Uterus (tissue), 4 donors: ENCODE results near the gene HOXA3. TPM values are rescaled to one million over a fixed set of nuclear protein-coding genes. Genes with fewer than 3 reads are reported as not detected.

Experiments used
- DNase-seq, 2 donors: peaks; one replicate each; pipeline ENCODE4 v3.0.0-alpha.2; 2019 to 2020
- H3K27ac ChIP-seq, 2 donors: fragments of 200-600 bp; sonication (generic); 1 replicate in 1 of 2; 2 replicates in 1 of 2; pipeline ENCODE4 v1.5.1; 2016 to 2018
- H3K27me3 ChIP-seq, 2 donors: fragments of 200-600 bp; sonication (generic); one replicate each; pipeline ENCODE4 v1.5.1; 2018 to 2019; ENCODE audit warnings: control low read depth in 1 of 2
- H3K36me3 ChIP-seq, 2 donors: fragments of 200-600 bp; sonication (generic); one replicate each; pipeline ENCODE4 v1.5.1; 2019; ENCODE audit warnings: control low read depth in 1 of 2
- H3K4me1 ChIP-seq, 2 donors: fragments of 200-600 bp; sonication (generic); one replicate each; pipeline ENCODE4 v1.5.1; 2018 to 2019; ENCODE audit warnings: control low read depth in 1 of 2
- H3K4me3 ChIP-seq, 2 donors: fragments of 200-600 bp; sonication (generic); 1 replicate in 1 of 2; 2 replicates in 1 of 2; pipeline ENCODE4 v1.5.1; 2018 to 2019; ENCODE audit warnings: mild to moderate bottlenecking in 1 of 2
- H3K9me3 ChIP-seq, 2 donors: fragments of 200-600 bp; sonication (generic); one replicate each; pipeline ENCODE4 v1.5.1; 2019; ENCODE audit warnings: control low read depth in 1 of 2
- CTCF ChIP-seq, 4 experiments: fragments of 200-600 bp in 2 of 4; fragments of 450-650 bp in 2 of 4; sonication (generic) in 2 of 4; IDR thresholded peaks; one replicate each; pipeline ENCODE4 v1.5.1; 2016 to 2019; ENCODE audit warnings: antibody characterized with exemption in 4 of 4, mild to moderate bottlenecking in 2 of 4, moderate library complexity in 1 of 4
- POLR2A ChIP-seq, 2 donors: fragments of 450-650 bp; IDR thresholded peaks; one replicate each; pipeline ENCODE4 v1.6.1; 2016; ENCODE audit warnings: antibody characterized with exemption in 2 of 2, mild to moderate bottlenecking in 1 of 2, moderate library complexity in 1 of 2
- intact Hi-C: fragments of 100-400 bp; cut with DNase I; formaldehyde crosslinking; loops from one replicate; pipeline ENCODE4 v1.15.1; 2023; ENCODE audit warnings: low total_unique reads
- total RNA-seq, 4 donors: library from RNA; depleted of rRNA in 3 of 4; stranded (reverse); fragments of >200 nt in 3 of 4; gene quantifications; one replicate each; pipeline versions ENCODE4 v1.1.0 to v1.2.4, GENCODE V29; 2014 to 2023
- donor health status: DM: yes; HTN: yes; CAD: no.

Gene HOXA3
- total RNA-seq, 4 donors from 2014 or later = 1.0 to 34.5 (median 19.0) TPM

GRCh38 chr7:27155816-27156507 is 3.6 kb upstream of the HOXA3 start:
- Histone ChIP-seq H3K27ac (peak overlapping the region; percentile 93 to 95), H3K27me3 (no peaks in the 10 kb centered on the region), H3K36me3 (no peaks in the 10 kb centered on the region), H3K4me1 (peaks cover 0 to 4% of the 10 kb centered on the region in 2 donors), H3K4me3 (peak overlapping the region; percentile 59 to 79), H3K9me3 (no peaks in the 10 kb centered on the region)
- intact Hi-C loops = no loop called here
- DNase-seq = peak; percentile 43 to 54
- TF ChIP-seq CTCF (IDR thresholded peaks at IDR 0.05) = no peak
- no peak for TF ChIP-seq POLR2A (IDR thresholded peaks at IDR 0.05)

- intact Hi-C loops = no loop called here
- DNase-seq = peak; percentile 31 to 45
These were observed 2.8 kb upstream of the HOXA3 start for GRCh38 chr7:27154901-27155815.

GRCh38 chr7:27154369-27154768 is 2.0 kb upstream of the HOXA3 start:
- intact Hi-C loops = no loop called here
- H3K27me3 ChIP-seq = no peaks in the 10 kb centered on the region
- H3K4me3 ChIP-seq = no peak overlapping the region
- H3K27ac ChIP-seq = peak overlapping the region in 1 of 2 donors; percentile 96
- H3K4me1 ChIP-seq = peaks cover 0 to 4% of the 10 kb centered on the region in 2 donors
- no peaks in the 10 kb centered on the region for H3K9me3 ChIP-seq
- no peaks in the 10 kb centered on the region for H3K36me3 ChIP-seq
- TF ChIP-seq POLR2A (IDR thresholded peaks at IDR 0.05) (no peak), CTCF (IDR thresholded peaks at IDR 0.05) (no peak)
- DNase-seq = peak in 1 of 2 donors; percentile 23

More at GRCh38 chr7:27154901-27155815, 2.8 kb upstream of the HOXA3 start:
- Histone ChIP-seq H3K36me3 (no peaks in the 10 kb centered on the region), H3K27me3 (no peaks in the 10 kb centered on the region), H3K9me3 (no peaks in the 10 kb centered on the region), H3K27ac (peak overlapping the region; percentile 93 to 95), H3K4me3 (peak overlapping the region; percentile 59 to 79), H3K4me1 (peaks cover 0 to 4% of the 10 kb centered on the region in 2 donors)
- no peak for TF ChIP-seq POLR2A (IDR thresholded peaks at IDR 0.05)
- no peak for TF ChIP-seq CTCF (IDR thresholded peaks at IDR 0.05)

GRCh38 chr7:27153526-27153925 is 1.1 kb upstream of the HOXA3 start:
- peak in 1 of 2 donors; percentile 11 for DNase-seq
- H3K27ac ChIP-seq = peak overlapping the region; percentile 96
- H3K4me3 ChIP-seq = no peak overlapping the region
- intact Hi-C loops = no loop called here
- H3K9me3 ChIP-seq = no peaks in the 10 kb centered on the region
- H3K4me1 ChIP-seq = peaks cover 0 to 4% of the 10 kb centered on the region in 2 donors
- H3K36me3 ChIP-seq = no peaks in the 10 kb centered on the region
- no peak for TF ChIP-seq CTCF (IDR thresholded peaks at IDR 0.05)
- no peak for TF ChIP-seq POLR2A (IDR thresholded peaks at IDR 0.05)
- no peaks in the 10 kb centered on the region for H3K27me3 ChIP-seq
